Measurements from ENCODE around the gene AXL.
"Not testable (repeated sequence)": the region's sequence is repeated elsewhere in the genome, so short reads cannot be mapped to it uniquely, and the experiment has no call there.

Gene AXL

GRCh38 chr19:41194157-41194552, 24.9 kb upstream of the AXL start:
- Histone ChIP-seq H3K9me3 (no peaks in the 10 kb centered on the region), H3K36me3 (no peaks in the 10 kb centered on the region), H3K4me1 (no peaks in the 10 kb centered on the region), H3K27me3 (peaks cover 46% of the 10 kb centered on the region), H3K4me3 (ENCODE audit: low read depth, low read length) (no peak overlapping the region)
- no peak for TF ChIP-seq CTCF (IDR thresholded peaks at IDR 0.05; ENCODE audit: low read depth, low read length)
- no peak for DNase-seq

- Histone ChIP-seq H3K9me3 (no peaks in the 10 kb centered on the region), H3K4me1 (no peaks in the 10 kb centered on the region), H3K4me3 (ENCODE audit: low read depth, low read length) (no peak overlapping the region), H3K36me3 (no peaks in the 10 kb centered on the region), H3K27me3 (peaks cover 51% of the 10 kb centered on the region)
- no peak for DNase-seq
- no peak for TF ChIP-seq CTCF (IDR thresholded peaks at IDR 0.05; ENCODE audit: low read depth, low read length)
Measured at GRCh38 chr19:41195675-41196497, 23.1 kb upstream of the AXL start.

GRCh38 chr19:41198559-41198958, 20.5 kb upstream of the AXL start:
- TF ChIP-seq CTCF (IDR thresholded peaks at IDR 0.05; ENCODE audit: low read depth, low read length), result no peak
- Histone ChIP-seq H3K27me3 (peaks cover 26% of the 10 kb centered on the region), H3K36me3 (no peaks in the 10 kb centered on the region), H3K9me3 (no peaks in the 10 kb centered on the region), H3K4me3 (ENCODE audit: low read depth, low read length) (no peak overlapping the region), H3K4me1 (no peaks in the 10 kb centered on the region)
- DNase-seq, result no peak

GRCh38 chr19:41203371-41203770, 15.7 kb upstream of the AXL start:
- TF ChIP-seq CTCF (IDR thresholded peaks at IDR 0.05; ENCODE audit: low read depth, low read length), result no peak
- no peaks in the 10 kb centered on the region for H3K9me3 ChIP-seq
- no peak overlapping the region for H3K4me3 ChIP-seq (ENCODE audit: low read depth, low read length)
- H3K36me3 ChIP-seq, result no peaks in the 10 kb centered on the region
- H3K4me1 ChIP-seq, result no peaks in the 10 kb centered on the region
- H3K27me3 ChIP-seq, result peaks cover 16% of the 10 kb centered on the region
- no peak for DNase-seq

GRCh38 chr19:41204338-41204737, 14.7 kb upstream of the AXL start:
- peaks cover 11% of the 10 kb centered on the region; the same call in 1 of the 2 replicates for H3K27me3 ChIP-seq
- DNase-seq, result peak; percentile 80
- H3K4me3 ChIP-seq (ENCODE audit: low read depth, low read length); H3K4me1 ChIP-seq; H3K36me3 ChIP-seq; H3K9me3 ChIP-seq: not testable (repeated sequence)
- peak; percentile 95 for TF ChIP-seq CTCF (IDR thresholded peaks at IDR 0.05; ENCODE audit: low read depth, low read length)

GRCh38 chr19:41205995-41206394, 13.0 kb upstream of the AXL start:
- Histone ChIP-seq H3K27me3 (0 out of 2 replicates have a peak, but pooled peaks cover 10% of the 10 kb centered on the region), H3K4me1 (no peaks in the 10 kb centered on the region), H3K36me3 (no peaks in the 10 kb centered on the region), H3K4me3 (ENCODE audit: low read depth, low read length) (no peak overlapping the region), H3K9me3 (no peaks in the 10 kb centered on the region)
- DNase-seq, result no peak
- no peak for TF ChIP-seq CTCF (IDR thresholded peaks at IDR 0.05; ENCODE audit: low read depth, low read length)

All from BE2C (cell line).